Suprapubic skin (tissue), 4 donors: ENCODE results near the gene LZTFL1. TPM values are rescaled to one million over a fixed set of nuclear protein-coding genes. Genes with fewer than 3 reads are reported as not detected.
"Not testable (repeated sequence)": the region's sequence is repeated elsewhere in the genome, so short reads cannot be mapped to it uniquely, and the experiment has no call there.

ENCODE experiments used
- DNase-seq, 2 donors: peaks; one replicate each; pipeline ENCODE4 v3.0.0-alpha.2; 2019; ENCODE audit warnings: low spot score in 2 of 2
- H3K27ac ChIP-seq: fragments of 200-600 bp; sonication (generic); one replicate; pipeline ENCODE4 v1.5.1; 2019
- H3K27me3 ChIP-seq: fragments of 200-600 bp; sonication (generic); one replicate; pipeline ENCODE4 v1.5.1; 2019
- H3K36me3 ChIP-seq: fragments of 200-600 bp; sonication (generic); one replicate; pipeline ENCODE4 v1.5.1; 2019
- H3K4me1 ChIP-seq: fragments of 200-600 bp; sonication (generic); one replicate; pipeline ENCODE4 v1.5.1; 2019
- H3K4me3 ChIP-seq: fragments of 200-600 bp; sonication (generic); one replicate; pipeline ENCODE4 v1.5.1; 2019; ENCODE audit warnings: mild to moderate bottlenecking
- H3K9me3 ChIP-seq: fragments of 200-600 bp; sonication (generic); one replicate; pipeline ENCODE4 v1.5.1; 2019
- EP300 ChIP-seq: sonication (generic); formaldehyde crosslinking; IDR thresholded peaks from one replicate; pipeline ENCODE4 v1.6.1; 2017; ENCODE audit warnings: antibody characterized with exemption
- POLR2A ChIP-seq, 2 donors: fragments of 450-650 bp; IDR thresholded peaks; one replicate each; pipeline ENCODE4 v1.6.1; 2017; ENCODE audit warnings: antibody characterized with exemption in 2 of 2, mild to moderate bottlenecking in 2 of 2, moderate library complexity in 2 of 2
- POLR2AphosphoS5 ChIP-seq, 3 donors: sonication (generic); formaldehyde crosslinking; IDR thresholded peaks; one replicate each; pipeline ENCODE4 v1.6.1; 2017; ENCODE audit warnings: antibody characterized with exemption in 3 of 3
- WGBS: methylation state at CpG from one replicate; pipeline ENCODE4 v1.1.5; 2018; 5-methylcytosine and 5-hydroxymethylcytosine counted together
- total RNA-seq, 4 donors: library from RNA; depleted of rRNA; stranded (reverse); fragments of >200 nt; gene quantifications; one replicate each; pipeline ENCODE4 v1.1.0, GENCODE V29; 2016
- TF ChIP-seq, protein P1 (sequence below), 2 donors: fragments of 200-600 bp in 1 of 2; fragments of 450-650 bp in 1 of 2; sonication (generic) in 1 of 2; IDR thresholded peaks; one replicate each; pipeline ENCODE4 v1.5.1; 2016 to 2019; ENCODE audit warnings: antibody characterized with exemption in 2 of 2, mild to moderate bottlenecking in 1 of 2, moderate library complexity in 1 of 2

LZTFL1 gene
- total RNA-seq, 4 donors from 2014 or later: 17.0 to 24.6 (median 20.1) TPM

GRCh38 chr3:45864760-45865519 lies 23.0 kb upstream of the LZTFL1 start:
- no peak for DNase-seq
- peaks cover 3% of the 10 kb centered on the region for H3K27me3 ChIP-seq
- H3K27ac ChIP-seq: no peak overlapping the region
- H3K36me3 ChIP-seq: no peaks in the 10 kb centered on the region
- 66% methylated on average over 8 of the region's 8 CpGs for WGBS
- H3K4me1 ChIP-seq: no peaks in the 10 kb centered on the region
- TF ChIP-seq POLR2AphosphoS5 (IDR thresholded peaks at IDR 0.05) (no peak), POLR2A (IDR thresholded peaks at IDR 0.05) (no peak), EP300 (no peak)
- TF ChIP-seq, protein P1, sequence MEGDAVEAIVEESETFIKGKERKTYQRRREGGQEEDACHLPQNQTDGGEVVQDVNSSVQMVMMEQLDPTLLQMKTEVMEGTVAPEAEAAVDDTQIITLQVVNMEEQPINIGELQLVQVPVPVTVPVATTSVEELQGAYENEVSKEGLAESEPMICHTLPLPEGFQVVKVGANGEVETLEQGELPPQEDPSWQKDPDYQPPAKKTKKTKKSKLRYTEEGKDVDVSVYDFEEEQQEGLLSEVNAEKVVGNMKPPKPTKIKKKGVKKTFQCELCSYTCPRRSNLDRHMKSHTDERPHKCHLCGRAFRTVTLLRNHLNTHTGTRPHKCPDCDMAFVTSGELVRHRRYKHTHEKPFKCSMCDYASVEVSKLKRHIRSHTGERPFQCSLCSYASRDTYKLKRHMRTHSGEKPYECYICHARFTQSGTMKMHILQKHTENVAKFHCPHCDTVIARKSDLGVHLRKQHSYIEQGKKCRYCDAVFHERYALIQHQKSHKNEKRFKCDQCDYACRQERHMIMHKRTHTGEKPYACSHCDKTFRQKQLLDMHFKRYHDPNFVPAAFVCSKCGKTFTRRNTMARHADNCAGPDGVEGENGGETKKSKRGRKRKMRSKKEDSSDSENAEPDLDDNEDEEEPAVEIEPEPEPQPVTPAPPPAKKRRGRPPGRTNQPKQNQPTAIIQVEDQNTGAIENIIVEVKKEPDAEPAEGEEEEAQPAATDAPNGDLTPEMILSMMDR (IDR thresholded peaks at IDR 0.05): no peak
- no peak overlapping the region for H3K4me3 ChIP-seq
- H3K9me3 ChIP-seq: no peaks in the 10 kb centered on the region

DNA sequence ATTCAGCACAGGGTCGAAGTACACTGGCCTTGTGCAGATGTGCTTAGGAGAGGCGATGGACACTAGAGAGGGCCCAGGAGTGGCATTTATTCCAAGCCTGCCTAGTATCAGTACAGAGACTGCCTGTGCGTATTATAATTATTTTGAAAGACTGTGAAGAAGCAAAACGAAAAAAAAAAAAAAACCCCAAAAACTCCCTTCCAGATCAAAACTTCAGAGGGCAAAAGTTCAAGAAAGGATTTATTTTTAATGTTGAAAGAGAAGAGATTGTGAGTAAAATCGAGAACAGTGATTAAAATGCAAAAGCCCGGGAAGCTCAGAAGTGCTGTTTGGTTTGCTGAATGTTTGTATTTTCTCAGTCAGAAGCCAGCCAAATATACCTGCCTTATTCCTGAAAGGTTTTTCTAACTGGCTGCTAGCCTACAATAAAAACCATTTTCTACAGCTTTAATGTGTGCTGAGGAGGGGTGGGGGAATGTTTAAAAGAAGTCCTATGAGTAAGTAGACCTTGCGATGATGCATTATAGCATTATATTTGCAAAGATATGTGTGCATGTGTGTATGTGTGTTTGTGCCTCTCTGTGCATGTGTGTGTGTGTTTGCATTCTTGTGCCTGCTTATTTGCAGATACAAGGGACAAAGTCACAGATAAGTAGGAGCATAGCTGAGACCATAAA lies 19.3 kb upstream of the LZTFL1 start:
- no peak overlapping the region for H3K27ac ChIP-seq
- TF ChIP-seq, protein P1 (IDR thresholded peaks at IDR 0.05): no peak
- no peak for TF ChIP-seq POLR2AphosphoS5 (IDR thresholded peaks at IDR 0.05)
- no peak for TF ChIP-seq EP300
- TF ChIP-seq POLR2A (IDR thresholded peaks at IDR 0.05): no peak
- H3K9me3 ChIP-seq: no peaks in the 10 kb centered on the region
- DNase-seq: no peak
- H3K36me3 ChIP-seq: no peaks in the 10 kb centered on the region
- WGBS: 50% methylated on average over 7 of the region's 7 CpGs
- no peak overlapping the region for H3K4me3 ChIP-seq
- H3K27me3 ChIP-seq: peaks cover 3% of the 10 kb centered on the region
- H3K4me1 ChIP-seq: no peaks in the 10 kb centered on the region

DNA sequence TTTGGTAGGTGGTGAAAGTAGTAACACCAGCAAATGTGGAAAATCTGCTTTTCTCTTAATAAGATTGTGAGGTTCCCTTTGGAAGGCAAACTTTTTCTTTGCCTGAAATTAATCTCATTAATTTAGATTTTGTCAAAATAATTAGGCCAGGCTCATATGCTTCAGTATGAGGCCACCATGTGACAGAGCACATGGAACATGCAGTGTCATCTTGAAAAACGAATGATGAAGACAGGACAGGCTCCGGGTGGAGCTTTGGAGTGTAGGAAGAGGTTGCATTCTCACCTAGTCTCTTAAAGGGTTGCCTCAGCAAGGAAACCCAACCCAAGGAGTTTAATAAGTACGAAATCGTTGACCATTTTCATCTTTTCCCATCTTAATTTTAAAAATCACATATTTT lies 18.6 kb upstream of the LZTFL1 start:
- TF ChIP-seq, protein P1 (IDR thresholded peaks at IDR 0.05): no peak
- no peak for TF ChIP-seq EP300
- TF ChIP-seq POLR2A (IDR thresholded peaks at IDR 0.05): no peak
- no peak for TF ChIP-seq POLR2AphosphoS5 (IDR thresholded peaks at IDR 0.05)
- Histone ChIP-seq H3K27ac (no peak overlapping the region), H3K9me3 (no peaks in the 10 kb centered on the region), H3K4me1 (no peaks in the 10 kb centered on the region), H3K36me3 (no peaks in the 10 kb centered on the region), H3K27me3 (peaks cover 3% of the 10 kb centered on the region), H3K4me3 (no peak overlapping the region)
- no peak for DNase-seq
- WGBS: 72% methylated on average over 4 of the region's 4 CpGs

- Histone ChIP-seq H3K4me1 (no peaks in the 10 kb centered on the region), H3K4me3 (no peak overlapping the region), H3K27ac (no peak overlapping the region), H3K27me3 (peaks cover 3% of the 10 kb centered on the region), H3K9me3 (no peaks in the 10 kb centered on the region), H3K36me3 (no peaks in the 10 kb centered on the region)
- TF ChIP-seq POLR2A (IDR thresholded peaks at IDR 0.05): no peak
- no peak for TF ChIP-seq POLR2AphosphoS5 (IDR thresholded peaks at IDR 0.05)
- TF ChIP-seq, protein P1 (IDR thresholded peaks at IDR 0.05): no peak
- TF ChIP-seq EP300: no peak
- WGBS: 76% methylated on average over 7 of the region's 7 CpGs
- DNase-seq: no peak
Measured at GRCh38 chr3:45858809-45859543, 17.1 kb upstream of the LZTFL1 start.

- not testable (repeated sequence) for H3K36me3 ChIP-seq, H3K27me3 ChIP-seq, DNase-seq, H3K9me3 ChIP-seq, H3K27ac ChIP-seq, H3K4me1 ChIP-seq, H3K4me3 ChIP-seq
- WGBS: 86% methylated on average over 2 of the region's 2 CpGs
Measured at GRCh38 chr3:45857024-45857423, 15.1 kb upstream of the LZTFL1 start.

DNA sequence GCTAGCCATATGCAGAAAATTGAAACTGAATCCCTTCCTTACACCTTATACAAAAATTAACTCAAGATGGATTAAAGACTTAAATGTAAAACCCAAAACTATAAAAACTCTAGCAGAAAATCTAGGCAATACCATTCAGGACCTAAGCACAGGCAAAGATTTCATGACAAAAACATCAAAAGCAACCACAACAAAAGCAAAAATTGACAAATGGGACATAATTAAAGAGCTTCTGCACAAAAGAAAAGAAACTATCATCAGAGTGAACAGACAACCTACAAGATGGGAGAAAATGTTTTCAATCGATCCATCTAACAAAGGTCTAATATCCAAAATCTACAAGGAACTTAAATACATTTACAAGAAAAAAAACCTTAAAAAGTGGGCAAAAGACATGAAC lies 14.4 kb upstream of the LZTFL1 start:
- not testable (repeated sequence) for H3K4me1 ChIP-seq, H3K36me3 ChIP-seq, H3K4me3 ChIP-seq, H3K27ac ChIP-seq, H3K27me3 ChIP-seq, DNase-seq, H3K9me3 ChIP-seq
- 90% methylated on average over 1 of the region's 1 CpG for WGBS
